Naive thymus-derived CD8-positive, alpha-beta T cell (primary cell): ENCODE measurements around the gene CACTIN. TPM values are rescaled to one million over a fixed set of nuclear protein-coding genes. Genes with fewer than 3 reads are reported as not detected.

Experiments
- ATAC-seq, 2 donors: fragments of 150-1000 bp; cut with Tn5 transposase in 1 of 2; sonication (Bioruptor Pico), chemical (Tn5 transposase) in 1 of 2; 1 replicate in 1 of 2; 2 replicates in 1 of 2; pipeline ENCODE4 v1.10.0; 2021; ENCODE audit warnings: mild to moderate bottlenecking in 2 of 2, moderate library complexity in 2 of 2
- POLR2A ChIA-PET: fragments of 350-600 bp; sonication (Branson Sonifier 250); formaldehyde crosslinking; loops from one replicate; lab custom pipeline; 2021; ENCODE audit warnings: antibody characterized with exemption; lab: Charles Lee
- DNase-seq, 10 donors: peaks; one replicate each; pipeline versions ENCODE4 v3.0.0 to v3.0.0-alpha.2; 2020 to 2022
- H3K27ac Mint-ChIP-seq, 10 donors: one replicate each; pipeline ENCODE4 v1.8.0; 2020 to 2022; ENCODE audit warnings: mild to moderate bottlenecking in 10 of 10, mixed read lengths in 10 of 10, moderate library complexity in 4 of 10, inconsistent platforms in 1 of 10
- H3K27me3 Mint-ChIP-seq, 5 donors: one replicate each; pipeline ENCODE4 v1.8.0; 2021 to 2022; ENCODE audit warnings: mixed read lengths in 5 of 5
- H3K36me3 Mint-ChIP-seq, 3 donors: one replicate each; pipeline ENCODE4 v1.8.0; 2020 to 2022; ENCODE audit warnings: mixed read lengths in 3 of 3, mild to moderate bottlenecking in 2 of 3, inconsistent platforms in 1 of 3
- H3K4me1 Mint-ChIP-seq, 4 donors: one replicate each; pipeline ENCODE4 v1.8.0; 2021 to 2022; ENCODE audit warnings: mixed read lengths in 4 of 4
- H3K4me3 Mint-ChIP-seq, 10 donors: one replicate each; pipeline ENCODE4 v1.8.0; 2020 to 2022; ENCODE audit warnings: mild to moderate bottlenecking in 10 of 10, mixed read lengths in 10 of 10, moderate library complexity in 6 of 10, inconsistent platforms in 1 of 10
- H3K9me3 Mint-ChIP-seq, 9 donors: one replicate each; pipeline ENCODE4 v1.8.0; 2020 to 2022; ENCODE audit warnings: mixed read lengths in 9 of 9, mild to moderate bottlenecking in 3 of 9, inconsistent platforms in 1 of 9, moderate library complexity in 1 of 9
- polyA plus RNA-seq, 3 donors: library from polyadenylated mRNA; unstranded; fragments of 300-500 nt; fragmentation: Illumina TruSeq; gene quantifications; one replicate each; pipeline ENCODE4 v1.2.3, GENCODE V29; 2021
- total RNA-seq, 8 experiments: library from RNA in 2 of 8; stranded (reverse) in 2 of 8; gene quantifications; one replicate each; pipeline ENCODE4 v1.2.3 and lab custom pipeline; 2021 to 2026

CACTIN gene
- total and polyA plus RNA-seq, 5 experiments from 2014 or later: 6.9 to 54.1 (median 20.4) TPM

DNA sequence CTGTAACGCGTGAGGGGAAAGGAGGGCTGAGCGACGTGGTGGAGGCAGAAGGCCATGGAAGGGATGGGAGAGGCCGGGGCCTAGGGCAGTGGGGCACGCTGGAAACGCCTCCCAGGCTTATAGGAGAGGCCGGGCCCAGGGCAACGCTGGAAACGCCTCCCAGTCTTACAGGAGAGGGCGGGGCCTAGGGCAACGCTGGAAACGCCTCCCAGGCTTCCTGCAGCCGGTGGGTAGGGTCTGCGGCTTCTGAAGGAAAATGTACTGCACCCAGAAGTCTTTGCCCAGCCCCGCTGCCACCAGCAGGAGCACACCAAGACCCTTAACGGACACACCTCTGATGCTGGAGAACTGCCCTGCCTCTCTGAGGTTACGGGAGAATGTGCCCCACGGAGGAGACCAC is 9.1 kb downstream of the CACTIN start:
- ATAC-seq: peak; percentile 73 to 81
- POLR2A ChIA-PET: interaction anchor here (7.3 kb wide), 1 partner anchor 32 kb away, joined by 39 read pairs; the partner anchor contains the start of gene GIPC3
- H3K4me3 Mint-ChIP-seq: peak overlapping the region in 7 of 10 donors; percentile 7 to 74 (median 59)

DNA sequence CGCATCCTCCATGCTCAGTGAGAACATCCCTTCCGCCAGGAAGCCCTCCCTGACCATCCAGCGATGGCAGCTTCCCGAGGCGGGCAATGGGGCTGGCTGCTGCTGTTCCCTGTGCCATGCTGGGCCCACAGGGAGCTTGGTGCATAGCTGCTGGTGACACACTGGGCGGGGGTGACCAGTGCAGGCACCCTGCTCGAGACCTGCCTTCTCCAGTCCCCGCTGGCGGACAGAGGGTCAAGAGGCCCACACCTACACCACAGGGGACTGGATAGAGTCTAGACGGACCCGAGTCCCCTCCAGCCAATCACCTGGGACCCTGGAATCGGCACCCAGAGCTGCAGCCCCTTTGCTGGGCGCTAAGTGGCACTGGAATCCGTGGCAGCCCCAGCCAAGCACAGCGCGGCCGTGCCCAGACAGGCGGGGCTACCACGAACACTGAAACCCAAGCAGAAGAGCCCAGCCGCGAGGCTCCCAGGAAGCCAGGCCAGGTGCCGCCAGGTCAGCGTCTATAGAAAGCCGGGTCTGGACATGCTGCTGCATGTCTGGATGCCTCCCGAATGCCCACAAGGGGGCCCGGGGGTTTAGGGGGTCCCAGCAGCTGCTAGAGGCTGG is 11.0 kb downstream of the CACTIN start:
- Mint-ChIP-seq H3K27ac (no peak overlapping the region), H3K4me1 (peaks cover 6 to 18% (median 15%) of the 10 kb centered on the region in 4 donors), H3K36me3 (peaks cover 0 to 15% (median 8%) of the 10 kb centered on the region in 3 donors), H3K9me3 (no peaks in the 10 kb centered on the region), H3K4me3 (no peak overlapping the region), H3K27me3 (no peaks in the 10 kb centered on the region)
- POLR2A ChIA-PET: interaction anchor here (1.1 to 7.3 kb wide), 3 partner anchors 11 to 58 kb away, joined by 4 to 39 read pairs (median 4); partner anchors contain the start of genes GIPC3 and MFSD12
- DNase-seq: no peak
- no peak for ATAC-seq

More for the DNA sequence above, 9.1 kb downstream of the CACTIN start:
- Mint-ChIP-seq H3K4me1 (peaks cover 7 to 18% (median 15%) of the 10 kb centered on the region in 4 donors), H3K36me3 (peaks cover 0 to 25% (median 2%) of the 10 kb centered on the region in 3 donors), H3K9me3 (no peaks in the 10 kb centered on the region), H3K27ac (peak overlapping the region in 9 of 10 donors; percentile 16 to 77 (median 46)), H3K27me3 (no peaks in the 10 kb centered on the region)
- DNase-seq: peak in 4 of 10 donors; percentile 17 to 36 (median 34)

GRCh38 chr19:3614858-3615505 is 11.6 kb downstream of the CACTIN start:
- ATAC-seq (no peak), DNase-seq (no peak)
- POLR2A ChIA-PET: interaction anchor here (1.1 to 1.3 kb wide), 2 partner anchors 10 to 57 kb away, joined by 4 read pairs; partner anchors contain the start of gene MFSD12
- Mint-ChIP-seq H3K4me1 (peaks cover 6 to 19% (median 15%) of the 10 kb centered on the region in 4 donors), H3K4me3 (no peak overlapping the region), H3K27me3 (no peaks in the 10 kb centered on the region), H3K36me3 (peaks cover 0 to 17% (median 10%) of the 10 kb centered on the region in 3 donors), H3K9me3 (no peaks in the 10 kb centered on the region), H3K27ac (no peak overlapping the region)

DNA sequence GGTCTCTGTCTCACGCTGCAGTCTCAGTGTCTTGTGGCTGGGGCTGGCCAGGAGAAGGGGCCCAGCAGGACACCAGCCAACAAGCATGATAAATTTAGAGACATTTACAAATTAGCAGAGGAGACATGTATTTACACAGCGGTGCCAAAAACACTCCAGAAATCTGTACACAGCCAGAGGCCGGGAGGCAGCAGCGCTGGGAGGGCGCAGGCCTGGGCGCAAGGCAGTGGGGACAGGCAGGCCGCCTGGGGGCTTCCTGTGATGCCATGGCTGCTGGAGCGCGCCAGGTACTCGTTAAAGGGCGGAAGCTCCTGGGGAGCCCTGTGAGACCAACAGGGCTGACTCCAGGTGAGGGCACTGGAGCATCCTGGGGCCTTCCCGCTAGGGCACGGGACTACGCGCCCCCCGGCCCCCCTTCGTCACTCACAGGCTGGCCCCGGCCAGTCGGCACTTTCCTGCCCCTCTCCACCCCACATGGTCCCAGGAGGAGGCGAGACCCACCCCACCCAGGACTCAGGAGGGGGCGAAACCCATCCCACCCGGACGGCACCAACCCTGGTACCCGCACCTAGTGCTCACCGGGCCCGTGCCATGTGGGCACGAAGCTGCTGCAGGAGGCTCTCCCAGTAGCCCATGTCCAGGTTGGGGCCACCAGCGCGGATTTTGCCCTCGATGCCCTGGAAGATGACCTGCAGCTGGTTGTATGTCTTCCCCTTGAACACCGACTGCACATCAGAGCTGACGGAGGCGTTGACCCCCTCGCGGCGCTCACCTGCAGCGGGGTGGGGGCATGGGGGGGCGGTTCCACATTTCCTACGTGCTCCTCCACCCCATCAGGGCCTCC is 12.6 kb downstream of the CACTIN start:
- Mint-ChIP-seq H3K4me3 (no peak overlapping the region), H3K27me3 (no peaks in the 10 kb centered on the region), H3K27ac (peak overlapping the region in 1 of 10 donors; percentile 67), H3K36me3 (peaks cover 0 to 13% (median 10%) of the 10 kb centered on the region in 3 donors), H3K4me1 (peaks cover 9 to 24% (median 19%) of the 10 kb centered on the region in 4 donors), H3K9me3 (no peaks in the 10 kb centered on the region)
- ATAC-seq (no peak), DNase-seq (no peak)
- POLR2A ChIA-PET: no interaction called here

DNA sequence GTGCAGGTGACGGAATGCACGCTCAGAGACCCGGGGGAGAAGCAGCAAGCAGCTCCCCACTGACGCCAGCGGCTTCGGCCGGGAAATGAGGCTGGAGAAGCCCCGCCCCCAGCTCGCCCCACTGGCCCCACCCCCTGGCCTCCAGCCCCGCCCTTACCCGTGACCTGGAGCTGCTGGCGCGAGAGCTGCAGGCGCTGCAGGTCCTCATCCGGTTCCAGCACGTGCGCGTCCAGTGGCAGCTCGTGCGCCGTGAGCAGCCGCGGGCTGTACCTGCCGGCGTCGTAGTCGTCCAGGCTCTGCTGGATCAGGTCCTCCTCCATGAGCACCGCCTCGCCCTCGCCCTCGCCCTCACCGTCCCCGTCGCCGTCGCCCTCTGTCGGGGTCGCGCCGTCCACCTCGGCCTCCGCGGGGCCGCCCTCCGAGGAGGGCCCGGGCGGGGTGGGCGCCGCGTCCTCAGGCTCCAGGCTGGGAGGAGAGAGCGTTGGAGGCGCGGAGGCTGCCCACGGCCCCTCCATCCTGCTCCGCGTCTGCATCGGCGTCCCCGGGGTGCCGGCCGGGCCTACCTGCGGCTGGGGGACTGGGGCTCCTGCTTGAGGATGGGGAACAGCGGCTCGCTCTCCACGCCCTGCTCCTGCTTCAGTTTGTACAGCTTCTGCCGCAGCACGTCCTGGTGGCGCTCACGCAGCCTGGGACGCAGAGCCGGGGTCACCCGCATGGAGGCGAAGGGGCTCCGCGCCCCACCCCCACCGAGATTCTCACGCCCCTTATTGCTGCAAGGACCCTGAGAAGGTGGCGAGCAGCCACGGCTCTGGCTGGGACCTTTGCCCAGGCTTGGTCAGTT is 13.5 kb downstream of the CACTIN start:
- no peak for ATAC-seq
- no peaks in the 10 kb centered on the region for H3K9me3 Mint-ChIP-seq
- DNase-seq: no peak
- H3K27ac Mint-ChIP-seq: no peak overlapping the region
- peaks cover 0 to 11% (median 10%) of the 10 kb centered on the region in 3 donors for H3K36me3 Mint-ChIP-seq
- peaks cover 10 to 27% (median 20%) of the 10 kb centered on the region in 4 donors for H3K4me1 Mint-ChIP-seq
- POLR2A ChIA-PET: no interaction called here
- no peak overlapping the region for H3K4me3 Mint-ChIP-seq
- H3K27me3 Mint-ChIP-seq: no peaks in the 10 kb centered on the region

DNA sequence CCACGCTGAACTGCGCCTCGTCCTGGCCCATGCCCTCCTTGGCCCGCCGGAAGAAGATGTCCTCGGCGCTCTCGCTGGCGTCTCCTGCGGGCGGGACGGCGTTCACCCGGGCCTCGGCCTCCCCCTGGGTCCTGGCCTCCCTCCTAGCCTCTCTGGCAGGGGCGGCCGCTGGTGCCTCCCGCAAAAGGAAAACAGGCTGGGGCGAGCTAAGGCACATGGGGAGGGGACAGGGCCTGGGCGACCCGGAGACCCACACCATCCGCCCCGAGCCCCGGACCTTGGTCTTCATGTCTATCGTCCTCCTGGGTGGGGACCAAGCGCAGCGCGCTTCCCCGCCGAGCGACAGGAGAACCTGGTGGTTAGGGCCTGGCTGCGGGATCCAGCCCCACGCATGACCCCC is 14.3 kb downstream of the CACTIN start:
- POLR2A ChIA-PET: interaction anchor here (0.6 to 0.9 kb wide), 2 partner anchors 30 to 56 kb away, joined by 3 read pairs; partner anchors contain the start of gene MFSD12
- ATAC-seq (no peak), DNase-seq (no peak)
- H3K27me3 Mint-ChIP-seq: no peaks in the 10 kb centered on the region
- no peak overlapping the region for H3K4me3 Mint-ChIP-seq
- H3K9me3 Mint-ChIP-seq: no peaks in the 10 kb centered on the region
- H3K4me1 Mint-ChIP-seq: peaks cover 12 to 28% (median 20%) of the 10 kb centered on the region in 4 donors
- no peak overlapping the region for H3K27ac Mint-ChIP-seq
- peaks cover 0 to 11% (median 10%) of the 10 kb centered on the region in 3 donors for H3K36me3 Mint-ChIP-seq

GRCh38 chr19:3611841-3612240 is 14.7 kb downstream of the CACTIN start:
- no peak for ATAC-seq
- POLR2A ChIA-PET: interaction anchor here (0.6 to 0.9 kb wide), 2 partner anchors 29 to 55 kb away, joined by 3 read pairs; partner anchors contain the start of gene MFSD12
- no peak overlapping the region for H3K27ac Mint-ChIP-seq
- DNase-seq: no peak
- peaks cover 0 to 10% (median 9%) of the 10 kb centered on the region in 3 donors for H3K36me3 Mint-ChIP-seq
- no peak overlapping the region for H3K4me3 Mint-ChIP-seq
- H3K9me3 Mint-ChIP-seq: no peaks in the 10 kb centered on the region
- no peaks in the 10 kb centered on the region for H3K27me3 Mint-ChIP-seq
- H3K4me1 Mint-ChIP-seq: peaks cover 11 to 27% (median 20%) of the 10 kb centered on the region in 4 donors

- ATAC-seq (no peak), DNase-seq (no peak)
- Mint-ChIP-seq H3K4me3 (no peak overlapping the region), H3K4me1 (peaks cover 11 to 27% (median 19%) of the 10 kb centered on the region in 4 donors), H3K27ac (peak overlapping the region in 2 of 10 donors; percentile 4 to 86), H3K27me3 (no peaks in the 10 kb centered on the region), H3K9me3 (no peaks in the 10 kb centered on the region), H3K36me3 (peaks cover 0 to 10% (median 7%) of the 10 kb centered on the region in 3 donors)
- POLR2A ChIA-PET: no interaction called here
These were observed 15.6 kb downstream of the CACTIN start for GRCh38 chr19:3610745-3611717.

DNA sequence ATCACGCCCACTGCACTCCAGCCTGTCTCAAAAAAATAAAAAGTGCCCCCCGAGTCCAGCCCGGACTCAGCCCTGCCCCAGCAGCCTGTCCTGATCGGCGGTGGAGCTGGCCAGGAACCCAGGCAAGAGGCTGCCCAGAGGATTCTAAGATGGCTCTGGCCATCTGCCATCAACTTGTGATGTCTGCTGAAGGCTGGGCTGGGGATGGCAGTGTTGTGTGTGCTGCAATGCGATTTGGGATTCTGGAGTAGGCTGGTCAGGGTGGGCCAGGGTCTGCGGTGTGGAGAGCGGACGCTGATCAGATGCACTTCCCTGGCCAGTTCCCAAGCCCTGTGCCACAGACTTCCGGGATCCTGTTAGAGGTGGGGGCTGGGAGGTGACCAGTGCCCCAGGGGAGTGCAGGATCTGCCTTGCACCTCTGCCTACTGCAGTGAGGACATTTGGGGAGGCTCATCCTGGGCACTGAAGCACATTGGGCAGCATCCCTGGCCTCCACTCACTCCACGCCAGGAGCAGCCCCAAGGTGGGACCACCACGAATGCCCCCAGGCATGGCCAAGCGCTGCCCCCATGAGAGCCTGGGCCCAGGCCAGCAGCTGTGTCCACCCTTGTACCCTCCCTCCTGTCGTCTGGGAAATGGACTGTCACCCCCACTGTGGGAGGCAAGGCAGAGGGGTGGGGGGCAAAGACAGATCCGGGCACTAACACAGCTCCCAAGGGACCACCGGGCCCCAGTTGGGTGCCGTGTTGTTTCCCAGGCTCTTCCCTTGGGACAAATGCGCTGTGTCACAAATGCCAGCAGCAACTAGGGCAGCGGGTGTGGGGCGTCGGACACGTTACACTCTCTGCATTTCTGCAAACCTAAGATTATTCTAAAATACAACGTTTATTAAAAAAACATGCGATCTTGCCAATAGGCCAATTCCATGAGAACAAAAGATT is 16.5 kb downstream of the CACTIN start:
- Mint-ChIP-seq H3K27me3 (no peaks in the 10 kb centered on the region), H3K9me3 (no peaks in the 10 kb centered on the region), H3K36me3 (peaks cover 0 to 10% (median 7%) of the 10 kb centered on the region in 3 donors), H3K27ac (peak overlapping the region in 8 of 10 donors; percentile 20 to 86 (median 50)), H3K4me1 (peaks cover 11 to 27% (median 19%) of the 10 kb centered on the region in 4 donors), H3K4me3 (no peak overlapping the region)
- ATAC-seq (no peak), DNase-seq (no peak)
- POLR2A ChIA-PET: interaction anchor here (0.6 to 3.4 kb wide), 4 partner anchors 13 to 54 kb away, joined by 3 to 22 read pairs (median 10); partner anchors contain the start of genes GIPC3 and MFSD12
